Mammary epithelial cell (primary cell): Measurements from ENCODE around the gene SLC39A6.

Source experiments
- EZH2 ChIP-seq: IDR thresholded peaks from 2 replicates; pipeline ENCODE4 v1.6.1; 2012; ENCODE audit warnings: low read length, inconsistent platforms, borderline replicate concordance
- TF ChIP-seq, protein P1 (sequence below), 2 donors: IDR thresholded peaks in 1 of 2; conservative IDR thresholded peaks in 1 of 2; 2 replicates each; pipeline ENCODE4 v1.5.1; 2011 to 2012; ENCODE audit warnings: inconsistent platforms in 2 of 2, low read length in 2 of 2, mild to moderate bottlenecking in 2 of 2, control low read depth in 1 of 2, low read depth in 1 of 2; ENCODE audit not compliant: insufficient read depth in 1 of 2; ENCODE audit errors: extremely low read depth in 1 of 2

GRCh38 chr18:36114251-36114650, 14.9 kb downstream of the SLC39A6 start:
- TF ChIP-seq, protein P1, sequence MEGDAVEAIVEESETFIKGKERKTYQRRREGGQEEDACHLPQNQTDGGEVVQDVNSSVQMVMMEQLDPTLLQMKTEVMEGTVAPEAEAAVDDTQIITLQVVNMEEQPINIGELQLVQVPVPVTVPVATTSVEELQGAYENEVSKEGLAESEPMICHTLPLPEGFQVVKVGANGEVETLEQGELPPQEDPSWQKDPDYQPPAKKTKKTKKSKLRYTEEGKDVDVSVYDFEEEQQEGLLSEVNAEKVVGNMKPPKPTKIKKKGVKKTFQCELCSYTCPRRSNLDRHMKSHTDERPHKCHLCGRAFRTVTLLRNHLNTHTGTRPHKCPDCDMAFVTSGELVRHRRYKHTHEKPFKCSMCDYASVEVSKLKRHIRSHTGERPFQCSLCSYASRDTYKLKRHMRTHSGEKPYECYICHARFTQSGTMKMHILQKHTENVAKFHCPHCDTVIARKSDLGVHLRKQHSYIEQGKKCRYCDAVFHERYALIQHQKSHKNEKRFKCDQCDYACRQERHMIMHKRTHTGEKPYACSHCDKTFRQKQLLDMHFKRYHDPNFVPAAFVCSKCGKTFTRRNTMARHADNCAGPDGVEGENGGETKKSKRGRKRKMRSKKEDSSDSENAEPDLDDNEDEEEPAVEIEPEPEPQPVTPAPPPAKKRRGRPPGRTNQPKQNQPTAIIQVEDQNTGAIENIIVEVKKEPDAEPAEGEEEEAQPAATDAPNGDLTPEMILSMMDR (conservative IDR thresholded peaks at IDR 0.05 in 1 of 2, IDR thresholded peaks at IDR 0.05 in 1 of 2; ENCODE audit: extremely low read depth in 1 of 2, insufficient read depth in 1 of 2, low read depth in 1 of 2, low read length in 2 of 2): no peak
- TF ChIP-seq EZH2: no peak
